CD4-positive, CD25-positive, alpha-beta regulatory T cell (primary cell): ENCODE results near the gene NLRP11. TPM values are rescaled to one million over a fixed set of nuclear protein-coding genes. Genes with fewer than 3 reads are reported as not detected.

Experiments
- ATAC-seq, 2 donors: fragments of 150-1000 bp; cut with Tn5 transposase; one replicate each; pipeline ENCODE4 v1.10.0; 2021; ENCODE audit warnings: low read depth in 2 of 2, moderate number of reproducible peaks in 2 of 2, moderate library complexity in 1 of 2
- DNase-seq, 3 donors: peaks; one replicate each; pipeline versions ENCODE4 v3.0.0 to v3.0.0-alpha.2; 2012 to 2022; ENCODE audit warnings: mixed read lengths in 1 of 3
- H3K27ac ChIP-seq: one replicate; pipeline ENCODE4 v1.7.0; 2013; ENCODE audit warnings: mild to moderate bottlenecking, low read length; ENCODE audit not compliant: insufficient read depth, poor library complexity, severe bottlenecking
- H3K27me3 ChIP-seq: one replicate; pipeline ENCODE4 v1.7.0; 2013; ENCODE audit warnings: low read length; ENCODE audit not compliant: control insufficient read depth, insufficient read depth
- H3K36me3 ChIP-seq: one replicate; pipeline ENCODE4 v1.7.0; 2013; ENCODE audit warnings: mild to moderate bottlenecking, low read length, moderate library complexity; ENCODE audit not compliant: control insufficient read depth, insufficient read depth
- H3K4me1 ChIP-seq: 2 replicates; pipeline ENCODE4 v1.7.0; 2013; ENCODE audit warnings: mild to moderate bottlenecking, low read length; ENCODE audit not compliant: insufficient read depth, control insufficient read depth, poor library complexity, severe bottlenecking
- H3K4me3 ChIP-seq: one replicate; pipeline ENCODE4 v1.7.0; 2013; ENCODE audit warnings: low read depth, mild to moderate bottlenecking, low read length, moderate library complexity
- H3K9me3 ChIP-seq, 2 experiments: 1 replicate in 1 of 2; 2 replicates in 1 of 2; pipeline ENCODE4 v1.7.0; 2013; ENCODE audit warnings: low read length in 2 of 2, mild to moderate bottlenecking in 1 of 2, moderate library complexity in 1 of 2; ENCODE audit not compliant: control insufficient read depth in 2 of 2
- H3K27ac Mint-ChIP-seq, 3 donors: one replicate each; pipeline ENCODE4 v1.8.0; 2020 to 2022; ENCODE audit warnings: mild to moderate bottlenecking in 3 of 3, mixed read lengths in 3 of 3, moderate library complexity in 2 of 3
- H3K27me3 Mint-ChIP-seq: one replicate; pipeline ENCODE4 v1.8.0; 2022; ENCODE audit warnings: mild to moderate bottlenecking, mixed read lengths
- H3K36me3 Mint-ChIP-seq: one replicate; pipeline ENCODE4 v1.8.0; 2020; ENCODE audit warnings: mixed read lengths
- H3K4me1 Mint-ChIP-seq, 4 donors: one replicate each; pipeline ENCODE4 v1.8.0; 2020 to 2022; ENCODE audit warnings: mixed read lengths in 4 of 4, mild to moderate bottlenecking in 1 of 4
- H3K4me3 Mint-ChIP-seq, 4 donors: one replicate each; pipeline ENCODE4 v1.8.0; 2020 to 2022; ENCODE audit warnings: mild to moderate bottlenecking in 4 of 4, mixed read lengths in 4 of 4, moderate library complexity in 3 of 4
- H3K9me3 Mint-ChIP-seq, 7 donors: one replicate each; pipeline ENCODE4 v1.8.0; 2020 to 2022; ENCODE audit warnings: mixed read lengths in 7 of 7, mild to moderate bottlenecking in 3 of 7, moderate library complexity in 2 of 7
- polyA plus RNA-seq, 4 donors: library from polyadenylated mRNA; unstranded; fragments of 300-500 nt; fragmentation: Illumina TruSeq; gene quantifications; one replicate each; pipeline ENCODE4 v1.2.3, GENCODE V29; 2021
- total RNA-seq: library from RNA; stranded (reverse); gene quantifications from one replicate; pipeline ENCODE4 v1.2.3, GENCODE V29; 2022

The NLRP11 gene
- total and polyA plus RNA-seq, 5 donors from 2014 or later, result not detected

- Histone ChIP-seq H3K4me3 (no peak overlapping the region), H3K27me3 (no peaks in the 10 kb centered on the region), H3K27ac (no peak overlapping the region), H3K4me1 (no peaks in the 10 kb centered on the region), H3K9me3 (no peaks in the 10 kb centered on the region), H3K36me3 (no peaks in the 10 kb centered on the region)
- H3K36me3 Mint-ChIP-seq, result no peaks in the 10 kb centered on the region
- H3K4me1 Mint-ChIP-seq, result no peaks in the 10 kb centered on the region
- no peak overlapping the region for H3K4me3 Mint-ChIP-seq
- DNase-seq, result no peak
- H3K27me3 Mint-ChIP-seq, result no peaks in the 10 kb centered on the region
- no peak for ATAC-seq
- H3K9me3 Mint-ChIP-seq, result peaks cover 0 to 3% (median 0%) of the 10 kb centered on the region in 7 donors
- no peak overlapping the region for H3K27ac Mint-ChIP-seq
Observed at GRCh38 chr19:55750715-55751114, 81.1 kb downstream of the NLRP11 start.

- Histone ChIP-seq H3K27ac (no peak within 1 kb of the TSS), H3K9me3 (no peaks in the 10 kb centered on the region), H3K4me1 (no peaks in the 10 kb centered on the region), H3K36me3 (no peaks in the 10 kb centered on the region), H3K27me3 (peaks cover 3% of the 10 kb centered on the region), H3K4me3 (no peak within 1 kb of the TSS)
- peaks cover 0 to 2% (median 0%) of the 10 kb centered on the region in 7 donors for H3K9me3 Mint-ChIP-seq
- no peaks in the 10 kb centered on the region for H3K4me1 Mint-ChIP-seq
- DNase-seq (no peak), ATAC-seq (no peak)
- no peaks in the 10 kb centered on the region for H3K36me3 Mint-ChIP-seq
- peaks cover 5% of the 10 kb centered on the region for H3K27me3 Mint-ChIP-seq
- no peak within 1 kb of the TSS for H3K27ac Mint-ChIP-seq
- no peak within 1 kb of the TSS for H3K4me3 Mint-ChIP-seq
Observed at GRCh38 chr19:55738302-55738701, 93.5 kb downstream of the NLRP11 start, which contains the start of gene NLRP9. Gene NLRP9, minus strand, starts transcription at chr19:55738402. Its CDS starts 28 bp downstream, at chr19:55738374.

Other genes with a start within 250 kb of the NLRP11 start
- gene FIZ1, start 232.5 kb downstream of the NLRP11 start, total RNA-seq, result 13.0 TPM
- 1 to 10 TPM; 1.3 to 3.5 (median 1.5) TPM for gene FIZ1, start 232.5 kb downstream of the NLRP11 start, polyA plus RNA-seq
- 13.7 TPM for gene ZNF524, start 231.7 kb downstream of the NLRP11 start, total RNA-seq
- gene ZNF524, start 231.7 kb downstream of the NLRP11 start, polyA plus RNA-seq, result 10 to 100 TPM; 38.5 to 53.7 (median 44.5) TPM
- gene ZNF865, start 226.4 kb downstream of the NLRP11 start, total RNA-seq, result 12.8 TPM
- gene ZNF865, start 226.4 kb downstream of the NLRP11 start, polyA plus RNA-seq, result under 1 TPM; 0.05 to 0.13 (median 0.10) TPM
- gene ZNF784, start 207.4 kb downstream of the NLRP11 start, total RNA-seq, result 11.1 TPM
- gene ZNF784, start 207.4 kb downstream of the NLRP11 start, polyA plus RNA-seq, result 1 to 10 TPM; 1.0 to 2.4 (median 1.6) TPM
- gene ZNF580, start 191.0 kb downstream of the NLRP11 start, total RNA-seq, result 30.8 TPM
- 10 to 100 TPM; 14.3 to 18.9 (median 16.0) TPM for gene ZNF580, start 191.0 kb downstream of the NLRP11 start, polyA plus RNA-seq
- 23.7 TPM for gene ZNF581, start 188.3 kb downstream of the NLRP11 start, total RNA-seq
- gene ZNF581, start 188.3 kb downstream of the NLRP11 start, polyA plus RNA-seq, result 10 to 100 TPM; 26.5 to 36.6 (median 35.1) TPM
- gene CCDC106, start 183.8 kb downstream of the NLRP11 start, total RNA-seq, result 0.99 TPM
- 1 to 10 TPM in 1 of 4 donors, under 1 TPM in 3; 0.22 to 1.0 (median 0.51) TPM for gene CCDC106, start 183.8 kb downstream of the NLRP11 start, polyA plus RNA-seq
- 283 TPM for gene U2AF2, start 177.0 kb downstream of the NLRP11 start, total RNA-seq
- gene U2AF2, start 177.0 kb downstream of the NLRP11 start, polyA plus RNA-seq, result 1 to 10 TPM; 7.2 to 9.3 (median 8.2) TPM
- gene EPN1, start 156.8 kb downstream of the NLRP11 start, total RNA-seq, result 46.1 TPM
- 1 to 10 TPM; 6.3 to 8.3 (median 7.6) TPM for gene EPN1, start 156.8 kb downstream of the NLRP11 start, polyA plus RNA-seq
- not detected for gene NLRP9, start 93.6 kb downstream of the NLRP11 start, total RNA-seq
- not detected for gene NLRP9, start 93.6 kb downstream of the NLRP11 start, polyA plus RNA-seq
- gene RFPL4A, start 72.9 kb downstream of the NLRP11 start, total RNA-seq, result not detected
- gene RFPL4A, start 72.9 kb downstream of the NLRP11 start, polyA plus RNA-seq, result not detected
- gene RFPL4AL1, start 62.9 kb downstream of the NLRP11 start, total RNA-seq, result not detected
- not detected for gene RFPL4AL1, start 62.9 kb downstream of the NLRP11 start, polyA plus RNA-seq
- not detected for gene NLRP4, start 4.5 kb upstream of the NLRP11 start, total RNA-seq
- gene NLRP4, start 4.5 kb upstream of the NLRP11 start, polyA plus RNA-seq, result not detected
- gene NLRP13, start 100.3 kb upstream of the NLRP11 start, total RNA-seq, result not detected
- not detected for gene NLRP13, start 100.3 kb upstream of the NLRP11 start, polyA plus RNA-seq
- not detected for gene NLRP8, start 115.8 kb upstream of the NLRP11 start, total RNA-seq
- not detected for gene NLRP8, start 115.8 kb upstream of the NLRP11 start, polyA plus RNA-seq
- gene NLRP5, start 154.8 kb upstream of the NLRP11 start, total RNA-seq, result not detected
- not detected for gene NLRP5, start 154.8 kb upstream of the NLRP11 start, polyA plus RNA-seq